Sigmoid colon (tissue), 4 donors: Measurements from ENCODE around the gene EFCAB8.

Experiments
- CTCF ChIP-seq, 4 experiments: fragments of 450-650 bp in 3 of 4; fragments of 200-600 bp in 1 of 4; IDR thresholded peaks; one replicate each; pipeline ENCODE4 v1.5.1; 2016 to 2019; ENCODE audit warnings: antibody characterized with exemption in 4 of 4, mild to moderate bottlenecking in 3 of 4, moderate library complexity in 2 of 4
- POLR2A ChIP-seq, 2 donors: fragments of 450-650 bp; IDR thresholded peaks; one replicate each; pipeline ENCODE4 v1.6.1; 2016; ENCODE audit warnings: antibody characterized with exemption in 2 of 2, mild to moderate bottlenecking in 2 of 2, moderate library complexity in 2 of 2
- POLR2AphosphoS5 ChIP-seq, 4 donors: sonication (generic); formaldehyde crosslinking; IDR thresholded peaks; one replicate each; pipeline ENCODE4 v1.6.1; 2017; ENCODE audit warnings: antibody characterized with exemption in 4 of 4

GRCh38 chr20:32980990-32981389 lies 122.3 kb downstream of the EFCAB8 start:
- TF ChIP-seq CTCF (IDR thresholded peaks at IDR 0.05): no peak
- TF ChIP-seq POLR2A (IDR thresholded peaks at IDR 0.05): no peak
- TF ChIP-seq POLR2AphosphoS5 (IDR thresholded peaks at IDR 0.05): no peak
